ENCODE data around the gene TMEM208.

The TMEM208 gene

GRCh38 chr16:67191995-67192681, 34.8 kb upstream of the TMEM208 start, which contains the start of gene E2F4:
TSS of gene E2F4 (plus strand) at chr16:67192155. CDS start at chr16:67192228, 73 bp downstream.
- peak; percentile 93 for DNase-seq (ENCODE audit: low spot score)

DNA sequence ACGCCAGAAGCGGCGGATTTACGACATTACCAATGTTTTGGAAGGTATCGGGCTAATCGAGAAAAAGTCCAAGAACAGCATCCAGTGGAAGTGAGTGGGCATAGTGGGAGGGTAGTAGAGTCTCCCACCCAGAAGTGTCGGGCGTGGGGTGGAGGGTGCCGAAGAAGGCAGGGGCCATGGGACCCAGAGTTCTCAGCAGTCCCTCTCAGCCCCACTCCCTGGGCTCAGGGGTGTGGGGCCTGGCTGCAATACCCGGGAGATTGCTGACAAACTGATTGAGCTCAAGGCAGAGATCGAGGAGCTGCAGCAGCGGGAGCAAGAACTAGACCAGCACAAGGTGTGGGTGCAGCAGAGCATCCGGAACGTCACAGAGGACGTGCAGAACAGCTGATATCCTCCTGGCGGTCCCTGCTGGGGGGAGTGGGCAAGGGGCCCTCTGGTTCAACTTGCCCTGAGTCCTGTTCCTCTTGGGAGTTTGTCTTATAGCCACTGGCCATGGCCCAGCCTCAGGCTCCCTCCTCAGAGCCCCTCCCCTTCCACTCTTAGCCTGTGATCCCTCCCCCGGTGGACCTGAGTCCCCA, 34.1 kb upstream of the TMEM208 start:
- DNase-seq (ENCODE audit: low spot score): no peak

DNA sequence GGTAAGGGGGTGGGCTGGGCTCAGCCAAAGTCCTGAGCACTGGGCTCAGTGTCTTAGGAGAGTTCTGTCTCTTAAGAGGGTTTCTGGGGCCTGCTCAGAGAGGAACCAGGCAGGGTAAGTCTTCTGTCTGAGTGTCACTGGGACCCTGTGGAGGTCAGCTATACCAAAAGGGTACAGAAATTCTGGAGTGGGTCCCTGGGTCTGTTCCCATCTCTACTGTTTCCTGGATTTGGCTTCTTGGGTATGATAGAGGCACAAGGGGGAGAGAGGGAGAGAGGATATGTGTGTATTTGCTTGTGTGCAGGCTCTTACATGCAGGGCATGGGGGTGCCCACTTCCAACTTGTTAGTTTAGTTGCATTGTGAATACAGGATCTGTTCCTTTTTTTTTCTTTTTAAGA, 33.4 kb upstream of the TMEM208 start:
- no peak for DNase-seq (ENCODE audit: low spot score)

- DNase-seq (ENCODE audit: low spot score): no peak
These were observed 32.7 kb upstream of the TMEM208 start for GRCh38 chr16:67194260-67194659.

- DNase-seq (ENCODE audit: low spot score): no peak
These were observed 31.3 kb upstream of the TMEM208 start for GRCh38 chr16:67195676-67196075.

GRCh38 chr16:67196881-67197280, 30.0 kb upstream of the TMEM208 start:
- no peak for DNase-seq (ENCODE audit: low spot score)

DNA sequence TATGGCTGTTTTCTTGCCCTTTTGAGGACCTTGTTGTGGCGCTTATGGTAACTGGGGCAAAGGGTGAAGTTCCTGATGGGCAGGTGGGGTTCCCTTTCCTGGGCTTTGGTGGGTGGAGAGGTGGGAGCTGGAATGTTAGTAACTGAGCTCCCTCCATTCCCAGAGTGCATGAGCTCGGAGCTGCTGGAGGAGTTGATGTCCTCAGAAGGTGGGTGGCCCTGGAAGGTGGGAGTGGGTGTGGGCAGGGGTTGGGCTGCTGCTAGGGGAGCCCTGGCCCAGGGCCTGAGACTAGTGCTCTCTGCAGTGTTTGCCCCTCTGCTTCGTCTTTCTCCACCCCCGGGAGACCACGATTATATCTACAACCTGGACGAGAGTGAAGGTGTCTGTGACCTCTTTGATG, 29.2 kb upstream of the TMEM208 start:
- DNase-seq (ENCODE audit: low spot score): no peak

GRCh38 chr16:67198238-67198734, 28.6 kb upstream of the TMEM208 start:
- DNase-seq (ENCODE audit: low spot score): no peak

GRCh38 chr16:67199011-67199807, 27.7 kb upstream of the TMEM208 start, which contains the start of gene ELMO3:
TSS of gene ELMO3 (plus strand) at chr16:67199131. CDS start at chr16:67199327, 196 bp downstream.
- DNase-seq (ENCODE audit: low spot score): no peak

- DNase-seq (ENCODE audit: low spot score): no peak
These were observed 27.1 kb upstream of the TMEM208 start for GRCh38 chr16:67199808-67200198.

GRCh38 chr16:67200491-67200890, 26.4 kb upstream of the TMEM208 start:
- no peak for DNase-seq (ENCODE audit: low spot score)

DNA sequence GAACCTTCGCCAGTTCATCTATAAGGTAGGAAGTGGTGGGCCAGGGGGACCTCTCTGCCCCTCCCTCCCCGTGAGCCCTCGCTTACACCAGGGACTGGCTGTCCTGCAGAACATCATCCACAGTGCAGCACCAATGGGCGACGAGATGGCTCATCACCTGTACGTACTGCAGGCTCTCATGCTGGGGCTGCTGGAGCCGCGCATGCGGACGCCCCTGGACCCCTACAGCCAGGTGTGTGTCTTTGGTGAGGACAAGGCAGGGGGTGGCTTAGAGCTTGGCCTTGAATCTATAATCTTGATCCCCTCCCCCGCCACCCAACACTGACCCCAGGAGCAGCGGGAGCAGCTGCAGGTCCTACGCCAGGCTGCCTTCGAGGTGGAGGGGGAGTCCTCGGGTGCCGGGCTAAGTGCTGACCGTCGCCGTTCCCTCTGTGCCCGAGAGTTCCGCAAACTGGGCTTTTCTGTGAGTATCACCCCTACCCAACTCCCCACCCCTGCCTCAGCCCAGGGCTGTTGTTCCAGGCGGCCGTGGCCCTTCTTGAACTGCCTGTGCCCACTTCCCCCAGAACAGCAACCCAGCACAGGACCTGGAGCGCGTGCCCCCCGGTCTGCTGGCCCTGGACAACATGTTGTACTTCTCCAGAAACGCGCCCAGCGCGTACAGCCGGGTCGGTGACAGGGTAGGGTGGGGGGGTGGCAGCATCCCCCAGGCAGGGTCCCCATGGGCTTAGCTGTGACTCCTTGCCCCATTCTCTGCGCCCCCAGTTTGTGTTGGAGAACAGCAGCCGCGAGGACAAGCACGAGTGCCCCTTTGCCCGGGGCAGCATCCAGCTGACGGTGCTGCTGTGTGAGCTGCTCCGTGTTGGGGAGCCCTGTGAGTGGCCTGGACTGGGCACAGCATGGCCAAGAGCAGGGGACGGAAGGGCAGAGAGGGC, 25.3 kb upstream of the TMEM208 start:
- DNase-seq (ENCODE audit: low spot score): no peak

GRCh38 chr16:67202426-67202825, 24.5 kb upstream of the TMEM208 start:
- DNase-seq (ENCODE audit: low spot score): no peak

DNA sequence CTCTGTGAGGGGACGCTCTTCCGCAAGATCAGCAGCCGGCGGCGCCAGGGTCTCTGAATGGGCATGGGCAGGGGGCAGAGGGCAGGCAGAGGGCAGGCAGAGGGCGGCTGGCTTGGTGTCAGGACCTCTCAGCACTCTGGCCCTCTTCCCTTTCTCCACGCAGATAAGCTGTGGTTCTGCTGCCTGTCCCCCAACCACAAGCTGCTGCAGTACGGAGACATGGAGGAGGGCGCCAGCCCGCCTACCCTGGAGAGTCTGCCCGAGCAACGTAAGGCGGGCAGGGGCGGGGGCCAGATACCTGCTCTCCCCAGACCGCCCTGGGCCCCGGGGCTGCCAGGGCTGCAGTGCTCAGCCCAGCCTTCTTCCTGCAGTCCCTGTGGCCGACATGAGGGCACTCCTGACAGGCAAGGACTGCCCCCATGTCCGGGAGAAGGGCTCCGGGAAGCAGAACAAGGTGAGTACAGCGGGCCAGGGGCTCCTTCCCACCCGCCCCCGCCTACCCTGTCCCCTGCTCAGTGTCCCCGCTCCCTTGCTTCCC, 23.9 kb upstream of the TMEM208 start:
- DNase-seq (ENCODE audit: low spot score): no peak

GRCh38 chr16:67204076-67204475, 22.9 kb upstream of the TMEM208 start:
- DNase-seq (ENCODE audit: low spot score): no peak

- no peak for DNase-seq (ENCODE audit: low spot score)
These were observed 20.6 kb upstream of the TMEM208 start for GRCh38 chr16:67206129-67206837.

DNA sequence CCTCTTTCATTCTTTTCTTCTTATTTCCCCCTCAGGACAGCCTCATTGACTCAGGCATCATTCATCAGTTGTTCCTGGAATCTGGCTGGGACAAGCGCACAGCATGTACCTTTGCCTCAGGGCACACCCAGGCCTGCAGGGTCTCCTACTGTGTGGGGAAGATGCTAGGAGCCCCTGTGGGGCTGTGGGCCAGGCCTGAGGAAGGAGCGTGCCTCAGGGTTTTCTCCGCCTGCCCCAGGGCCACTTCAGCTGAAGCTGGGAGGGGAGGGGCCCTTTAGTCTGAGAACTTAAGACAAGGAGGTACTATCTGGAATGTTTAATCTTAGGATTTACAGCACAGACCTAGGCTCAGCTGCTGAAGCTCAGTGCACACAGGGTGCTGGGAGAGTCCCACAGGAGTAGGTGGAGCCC, 20.1 kb upstream of the TMEM208 start:
- DNase-seq (ENCODE audit: low spot score): no peak

- no peak for DNase-seq (ENCODE audit: low spot score)
These were observed 19.5 kb upstream of the TMEM208 start for GRCh38 chr16:67207249-67208091.

DNA sequence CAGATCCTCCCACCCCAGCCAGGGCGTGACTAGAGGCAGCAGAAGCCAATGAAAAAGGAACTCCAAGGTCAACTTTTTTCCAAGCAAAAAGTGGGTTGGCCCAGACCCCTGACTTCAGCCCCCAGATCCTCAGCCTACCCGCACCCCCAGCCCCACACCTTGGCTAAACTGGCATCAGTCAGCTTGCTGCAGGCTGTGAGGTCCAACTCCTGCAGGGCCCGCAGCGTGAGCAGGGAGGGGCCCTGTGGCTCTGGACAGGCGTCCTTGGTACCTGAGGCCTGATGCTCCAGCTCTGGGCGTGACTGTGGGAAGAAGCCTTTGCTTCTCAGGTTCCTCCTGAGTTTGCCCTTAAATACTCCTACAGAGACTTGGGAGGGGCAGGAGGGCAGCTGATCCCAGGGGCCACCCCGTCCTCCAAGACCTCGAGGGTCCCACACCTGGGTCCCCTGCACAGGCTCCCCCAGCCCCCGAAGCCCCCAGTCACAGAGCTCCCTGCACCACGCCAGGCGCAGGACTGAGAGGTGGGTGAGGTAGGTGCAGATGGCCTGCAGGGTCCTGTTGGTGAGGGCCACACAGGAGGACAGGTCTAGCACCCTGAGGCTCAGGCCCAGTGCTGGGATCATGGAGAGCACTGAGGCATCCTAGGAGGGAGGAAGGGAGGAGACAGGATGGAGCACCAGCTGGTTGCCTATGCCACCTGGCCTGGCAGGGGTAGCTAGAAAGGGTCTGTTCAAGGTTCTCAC, 18.6 kb upstream of the TMEM208 start:
- DNase-seq (ENCODE audit: low spot score): no peak
